ENCODE data around the gene RAB33B. TPM values are rescaled to one million over a fixed set of nuclear protein-coding genes. Genes with fewer than 3 reads are reported as not detected.
A peak's percentile ranks its signal among the peaks of the same experiment; 100 is the strongest.
"Not testable (repeated sequence)": the region's sequence is repeated elsewhere in the genome, so short reads cannot be mapped to it uniquely, and the experiment has no call there.

The RAB33B gene
- 10 to 100 TPM in 5 of 6 donors, 1 to 10 TPM in 1; 7.8 to 15.3 (median 12.8) TPM for polyA plus RNA-seq (ENCODE audit: low read depth in 6 of 6)

DNA sequence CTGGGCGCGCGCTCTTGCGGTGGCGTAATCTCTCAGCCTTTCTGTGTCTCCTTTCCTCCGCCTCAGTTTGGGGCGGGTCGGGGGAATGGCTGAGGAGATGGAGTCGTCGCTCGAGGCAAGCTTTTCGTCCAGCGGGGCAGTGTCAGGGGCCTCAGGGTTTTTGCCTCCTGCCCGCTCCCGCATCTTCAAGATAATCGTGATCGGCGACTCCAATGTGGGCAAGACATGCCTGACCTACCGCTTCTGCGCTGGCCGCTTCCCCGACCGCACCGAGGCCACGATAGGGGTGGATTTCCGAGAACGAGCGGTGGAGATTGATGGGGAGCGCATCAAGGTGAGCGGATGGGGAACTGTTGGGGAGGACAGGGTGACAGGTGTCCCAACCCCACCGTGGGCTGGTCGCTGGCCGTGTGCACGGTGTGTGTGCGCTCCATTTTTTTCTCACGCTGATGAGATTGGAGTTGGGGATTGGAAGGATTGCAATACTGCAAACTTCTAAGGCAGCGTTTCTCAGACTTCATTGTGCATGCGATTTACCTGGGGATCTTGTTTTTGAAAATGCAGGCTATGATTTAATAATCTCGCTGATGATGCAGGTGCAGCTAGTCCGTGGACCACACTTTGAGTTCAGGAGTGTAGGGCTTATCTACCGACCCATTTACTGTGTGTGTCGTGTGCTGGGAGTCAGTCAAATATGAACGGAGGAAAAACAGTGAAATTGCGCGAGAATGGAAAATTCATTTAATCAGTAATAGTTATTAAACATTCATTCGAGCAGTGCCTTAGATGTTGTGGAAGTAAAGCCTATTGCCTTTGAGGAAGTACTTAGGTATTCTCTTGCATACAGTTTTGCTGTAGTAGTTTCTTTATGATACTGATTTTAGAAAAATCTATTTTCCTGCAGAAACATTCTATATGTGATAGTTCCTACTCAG lies at the start of gene RAB33B:
Gene RAB33B (plus strand): TSS at position 11 of the 935 bp plus-strand sequence. CDS start 75 bp downstream, at position 86.
- H3K4me1 Mint-ChIP-seq, result peaks cover 46 to 65% (median 63%) of the 10 kb centered on the region in 3 donors
- no peaks in the 10 kb centered on the region for H3K9me3 Mint-ChIP-seq
- H3K27me3 Mint-ChIP-seq, result no peaks in the 10 kb centered on the region
- peak within 1 kb of the TSS; percentile 85 to 100 (median 96) for H3K4me3 Mint-ChIP-seq
- H3K36me3 Mint-ChIP-seq, result peaks cover 0 to 11% of the 10 kb centered on the region in 2 donors
- ATAC-seq (ENCODE audit: low read depth in 2 of 2) (no peak), DNase-seq (peak; percentile 12)
- peak within 1 kb of the TSS; percentile 97 to 100 (median 99) for H3K27ac Mint-ChIP-seq

DNA sequence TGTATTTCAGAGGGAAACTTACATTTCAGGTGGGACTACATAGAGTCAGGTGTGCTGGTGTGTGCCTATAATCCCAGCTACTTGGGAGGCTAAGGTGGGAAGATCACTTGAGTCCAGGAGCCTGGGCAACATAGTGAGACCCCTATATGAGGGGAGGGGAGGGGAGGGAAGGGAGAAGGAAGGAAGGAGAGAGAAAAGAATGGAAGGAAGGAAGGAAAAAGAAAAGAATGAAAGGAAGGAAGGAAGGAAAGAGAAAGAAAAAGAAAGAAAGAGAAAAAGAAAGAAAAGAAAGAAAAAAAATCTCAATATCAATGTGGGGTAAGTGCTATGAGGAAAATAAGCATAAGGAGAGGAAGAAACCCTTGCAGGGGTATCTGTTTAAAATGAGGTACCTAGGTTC lies 43.6 kb upstream of the RAB33B start:
- Mint-ChIP-seq H3K27me3 (no peaks in the 10 kb centered on the region), H3K27ac (peak overlapping the region in 3 of 6 donors; percentile 39 to 83 (median 75)), H3K4me3 (no peak overlapping the region), H3K4me1 (peaks cover 6 to 7% (median 6%) of the 10 kb centered on the region in 3 donors), H3K36me3 (peaks cover 16 to 28% of the 10 kb centered on the region in 2 donors), H3K9me3 (peaks cover 2 to 22% (median 9%) of the 10 kb centered on the region in 7 donors)
- no peak for ATAC-seq (ENCODE audit: low read depth in 2 of 2)
- no peak for DNase-seq

DNA sequence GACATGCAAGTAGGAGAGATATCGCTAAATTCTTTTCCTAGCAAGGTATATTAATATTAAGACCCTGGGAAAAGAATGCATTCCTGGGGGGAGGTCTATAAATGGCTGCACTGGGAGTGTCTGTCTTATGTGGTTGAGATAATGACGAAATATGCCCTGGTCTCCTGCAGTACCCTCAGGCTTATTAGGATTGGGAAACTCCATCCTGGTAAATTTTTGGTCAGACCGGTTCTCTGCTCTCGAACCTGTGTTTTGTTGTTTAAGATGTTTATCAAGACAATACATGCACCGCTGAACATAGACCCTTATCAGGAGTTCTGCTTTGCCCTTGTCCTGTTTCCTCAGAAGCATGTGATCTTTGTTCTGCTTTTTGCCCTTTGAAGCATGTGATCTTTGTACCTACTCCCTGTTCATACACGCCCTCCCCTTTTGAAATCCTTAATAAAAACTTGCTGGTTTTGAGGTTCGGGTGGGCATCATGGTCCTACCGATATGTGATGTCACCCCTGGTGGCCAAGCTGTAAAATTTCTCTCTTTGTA lies 39.2 kb upstream of the RAB33B start:
- peak overlapping the region in 1 of 8 donors; percentile 77 for H3K4me3 Mint-ChIP-seq
- not testable (repeated sequence) for ATAC-seq (ENCODE audit: low read depth in 2 of 2); H3K27me3 Mint-ChIP-seq

DNA sequence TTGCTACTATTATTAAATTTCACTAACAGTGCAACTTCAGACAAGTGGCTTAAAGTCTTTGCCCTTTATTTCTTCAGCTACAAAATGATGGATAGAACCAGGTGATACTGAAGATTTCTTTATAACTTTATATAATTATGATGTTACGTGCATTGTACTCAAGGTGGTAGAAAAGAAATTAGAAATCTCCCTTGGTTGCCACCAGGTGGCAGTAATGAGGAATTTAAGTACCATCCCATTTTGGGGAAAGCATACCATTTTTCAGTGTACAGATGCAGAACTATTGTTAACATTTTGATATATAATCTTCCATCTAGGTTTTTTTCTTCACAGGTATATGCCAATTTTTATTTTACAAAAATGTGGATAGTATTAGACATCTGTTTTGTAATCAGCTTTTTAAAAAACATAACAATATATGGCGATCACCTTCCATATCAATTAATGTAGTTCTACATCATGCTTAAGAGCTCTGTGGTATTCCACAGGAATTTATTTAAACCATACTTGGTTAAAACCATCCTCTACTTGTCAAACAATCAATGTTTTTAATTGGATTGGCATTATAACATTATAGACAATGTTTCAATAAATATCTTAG lies 37.7 kb upstream of the RAB33B start:
- peaks cover 14 to 34% (median 33%) of the 10 kb centered on the region in 3 donors for H3K4me1 Mint-ChIP-seq
- no peaks in the 10 kb centered on the region for H3K27me3 Mint-ChIP-seq
- peaks cover 17 to 26% of the 10 kb centered on the region in 2 donors for H3K36me3 Mint-ChIP-seq
- H3K4me3 Mint-ChIP-seq, result no peak overlapping the region
- no peak overlapping the region for H3K27ac Mint-ChIP-seq
- DNase-seq (peak; percentile 35), ATAC-seq (ENCODE audit: low read depth in 2 of 2) (no peak)
- H3K9me3 Mint-ChIP-seq, result peaks cover 2 to 36% (median 11%) of the 10 kb centered on the region in 7 donors

More for the DNA sequence above, 39.2 kb upstream of the RAB33B start:
- H3K27ac Mint-ChIP-seq, result peak overlapping the region in 2 of 6 donors; percentile 27 to 50
- peaks cover 2 to 22% (median 9%) of the 10 kb centered on the region in 7 donors for H3K9me3 Mint-ChIP-seq
- peaks cover 14 to 24% (median 24%) of the 10 kb centered on the region in 3 donors for H3K4me1 Mint-ChIP-seq
- not testable (repeated sequence) for DNase-seq
- H3K36me3 Mint-ChIP-seq, result peaks cover 9 to 17% of the 10 kb centered on the region in 2 donors

DNA sequence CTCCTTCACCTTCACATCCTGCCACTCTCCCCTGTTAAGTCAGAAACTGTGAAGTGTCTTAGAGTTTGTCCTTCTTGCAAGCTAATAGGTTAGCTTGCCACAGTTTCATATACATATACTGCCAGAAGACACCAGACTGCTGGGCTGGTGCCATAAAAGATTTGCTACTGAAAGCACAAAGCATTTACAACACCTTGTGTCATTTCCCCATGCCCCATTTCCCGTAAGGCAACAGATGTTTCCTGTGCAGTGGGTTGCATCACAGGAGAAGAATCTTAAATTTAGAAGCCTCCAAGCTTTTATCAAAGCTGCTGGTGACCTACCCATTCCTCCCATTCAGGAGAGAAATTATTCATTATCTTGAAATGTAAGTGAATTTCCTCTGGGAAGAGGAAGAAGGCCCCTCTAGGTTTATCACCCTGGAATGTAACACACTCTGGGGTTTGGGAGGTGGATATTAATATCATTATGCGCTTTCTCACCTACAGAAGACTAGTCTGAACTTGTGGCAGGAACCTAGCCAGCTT lies 34.5 kb upstream of the RAB33B start:
- H3K36me3 Mint-ChIP-seq, result peaks cover 9 to 24% of the 10 kb centered on the region in 2 donors
- peaks cover 14 to 34% (median 33%) of the 10 kb centered on the region in 3 donors for H3K4me1 Mint-ChIP-seq
- peak; percentile 59 for DNase-seq
- H3K4me3 Mint-ChIP-seq, result peak overlapping the region in 6 of 8 donors; percentile 10 to 66 (median 52)
- peak overlapping the region; percentile 22 to 90 (median 84) for H3K27ac Mint-ChIP-seq
- H3K9me3 Mint-ChIP-seq, result peaks cover 4 to 42% (median 29%) of the 10 kb centered on the region in 7 donors
- no peaks in the 10 kb centered on the region for H3K27me3 Mint-ChIP-seq
- peak; percentile 94 to 96 for ATAC-seq (ENCODE audit: low read depth in 2 of 2)

DNA sequence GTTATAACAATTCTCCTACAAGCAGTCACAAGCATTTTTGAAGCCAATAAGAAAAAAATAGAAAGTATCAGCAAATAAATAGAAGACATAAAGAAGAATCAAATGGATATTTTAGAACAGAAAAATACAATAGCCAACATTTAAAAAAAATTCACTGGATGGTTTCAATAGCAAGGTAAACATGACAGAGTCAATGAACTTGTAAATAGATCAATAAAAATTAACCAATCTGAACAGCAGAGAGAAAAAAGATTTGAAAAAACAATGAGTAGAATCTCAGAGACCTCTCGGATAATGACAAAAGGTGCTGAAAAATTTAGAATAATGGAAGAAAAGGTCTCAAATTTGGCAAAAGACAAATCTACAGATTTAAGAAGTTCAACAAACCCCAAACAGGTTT lies 33.3 kb upstream of the RAB33B start:
- peaks cover 10 to 28% (median 27%) of the 10 kb centered on the region in 3 donors for H3K4me1 Mint-ChIP-seq
- DNase-seq (no peak), ATAC-seq (ENCODE audit: low read depth in 2 of 2) (no peak)
- H3K36me3 Mint-ChIP-seq, result peaks cover 9 to 19% of the 10 kb centered on the region in 2 donors
- no peak overlapping the region for H3K4me3 Mint-ChIP-seq
- no peaks in the 10 kb centered on the region for H3K27me3 Mint-ChIP-seq
- peak overlapping the region in 5 of 6 donors; percentile 2 to 92 (median 43) for H3K27ac Mint-ChIP-seq
- peaks cover 0 to 34% (median 24%) of the 10 kb centered on the region in 7 donors for H3K9me3 Mint-ChIP-seq

DNA sequence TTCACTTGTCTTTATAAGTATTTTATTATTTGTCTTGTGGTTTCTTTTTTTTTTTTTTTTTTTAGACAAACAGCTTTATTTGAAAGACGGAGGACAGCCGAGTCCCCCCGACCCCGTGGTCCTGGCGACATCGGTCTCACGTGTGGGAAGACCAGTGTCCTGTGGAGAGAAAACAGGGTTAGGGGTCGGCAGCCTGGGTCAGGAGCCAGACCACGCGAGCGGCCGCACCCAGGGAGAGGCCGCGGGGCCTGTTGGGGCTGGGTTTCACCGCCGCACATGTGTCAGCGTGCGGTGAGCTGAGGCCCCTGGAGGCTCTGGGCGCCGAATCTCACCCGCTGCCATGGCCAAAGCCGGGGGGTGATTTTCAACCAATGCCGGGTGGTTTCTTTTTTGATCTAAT lies 17.8 kb upstream of the RAB33B start:
- peaks cover 9 to 42% (median 34%) of the 10 kb centered on the region in 7 donors for H3K9me3 Mint-ChIP-seq
- H3K36me3 Mint-ChIP-seq, result peaks cover 33 to 38% of the 10 kb centered on the region in 2 donors
- peaks cover 9 to 23% (median 13%) of the 10 kb centered on the region in 3 donors for H3K4me1 Mint-ChIP-seq
- no peak for ATAC-seq (ENCODE audit: low read depth in 2 of 2)
- H3K27ac Mint-ChIP-seq, result peak overlapping the region in 1 of 6 donors; percentile 71
- no peak for DNase-seq
- H3K4me3 Mint-ChIP-seq, result no peak overlapping the region
- H3K27me3 Mint-ChIP-seq, result no peaks in the 10 kb centered on the region

DNA sequence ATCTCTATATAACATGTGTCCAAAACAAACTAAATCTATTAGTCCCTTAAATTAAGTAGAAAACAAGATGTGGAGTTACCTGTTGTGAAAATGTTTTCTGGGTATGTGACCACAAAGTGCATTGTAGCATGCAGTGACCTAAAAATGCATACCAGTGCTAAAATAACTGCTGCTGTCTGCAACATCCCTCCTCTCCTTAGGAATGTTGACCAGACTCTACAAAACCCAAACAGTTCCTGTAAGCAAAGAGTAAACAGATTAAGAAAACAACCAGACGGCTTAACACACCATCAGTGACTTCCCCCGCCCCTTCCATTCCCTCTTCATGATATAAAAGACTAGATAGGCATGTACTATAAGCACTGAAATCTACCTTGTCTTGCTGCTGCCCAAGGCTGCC lies 15.8 kb upstream of the RAB33B start:
- H3K4me3 Mint-ChIP-seq, result peak overlapping the region in 1 of 8 donors; percentile 36
- peak overlapping the region in 1 of 6 donors; percentile 54 for H3K27ac Mint-ChIP-seq
- no peaks in the 10 kb centered on the region for H3K27me3 Mint-ChIP-seq
- peaks cover 9 to 23% (median 13%) of the 10 kb centered on the region in 3 donors for H3K4me1 Mint-ChIP-seq
- ATAC-seq (ENCODE audit: low read depth in 2 of 2) (no peak), DNase-seq (no peak)
- H3K36me3 Mint-ChIP-seq, result peaks cover 31 to 39% of the 10 kb centered on the region in 2 donors
- peaks cover 9 to 41% (median 35%) of the 10 kb centered on the region in 7 donors for H3K9me3 Mint-ChIP-seq

DNA sequence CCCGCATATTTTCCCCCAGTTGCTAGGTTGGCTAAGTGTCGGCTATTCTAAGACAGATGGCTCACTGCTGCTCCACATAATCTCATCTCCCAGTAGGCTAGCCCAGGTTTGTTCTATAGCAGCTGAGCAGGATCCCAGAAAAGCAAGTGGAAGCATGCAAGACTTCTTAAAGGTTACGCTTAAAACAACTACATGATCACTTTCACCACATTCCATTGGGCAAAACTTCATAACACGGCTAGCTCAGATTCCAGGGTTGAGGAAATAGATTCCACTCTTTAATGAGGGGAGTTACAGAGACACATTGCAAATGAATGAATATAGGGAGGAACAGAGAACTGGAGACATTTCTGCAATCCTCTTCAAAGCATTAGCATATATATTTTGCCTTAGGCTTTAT lies 12.9 kb upstream of the RAB33B start:
- Mint-ChIP-seq H3K4me3 (no peak overlapping the region), H3K36me3 (peaks cover 25 to 39% of the 10 kb centered on the region in 2 donors)

DNA sequence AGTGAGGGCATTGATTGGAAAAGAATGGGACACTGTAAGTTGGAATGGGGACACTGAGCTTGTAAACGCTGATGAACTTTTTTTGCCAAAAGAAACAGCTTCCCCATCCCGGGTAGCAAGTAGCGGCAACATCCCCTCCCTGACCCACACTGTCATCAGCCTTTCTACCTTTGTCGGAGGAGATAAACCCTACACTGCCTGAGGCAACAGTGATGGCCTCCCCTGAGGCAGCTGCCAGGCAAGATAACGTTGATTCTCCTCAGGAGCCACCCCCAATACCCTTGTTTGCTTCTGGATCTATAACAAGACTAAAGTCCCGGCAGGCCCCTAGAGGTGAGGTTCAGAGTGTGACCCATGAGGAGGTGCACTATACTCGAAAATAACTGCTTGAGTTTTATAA lies 10.3 kb upstream of the RAB33B start:
- H3K27me3 Mint-ChIP-seq, result no peaks in the 10 kb centered on the region
- H3K4me1 Mint-ChIP-seq, result peaks cover 0 to 6% (median 4%) of the 10 kb centered on the region in 3 donors
- H3K9me3 Mint-ChIP-seq, result peaks cover 6 to 24% (median 18%) of the 10 kb centered on the region in 7 donors
- DNase-seq, result no peak
- H3K27ac Mint-ChIP-seq, result peak overlapping the region in 1 of 6 donors; percentile 32
- no peak overlapping the region for H3K4me3 Mint-ChIP-seq
- ATAC-seq (ENCODE audit: low read depth in 2 of 2), result no peak
- peaks cover 10 to 21% of the 10 kb centered on the region in 2 donors for H3K36me3 Mint-ChIP-seq

More for the DNA sequence above, 12.9 kb upstream of the RAB33B start:
- ATAC-seq (ENCODE audit: low read depth in 2 of 2) (no peak), DNase-seq (no peak)
- Mint-ChIP-seq H3K27ac (no peak overlapping the region), H3K9me3 (peaks cover 9 to 41% (median 35%) of the 10 kb centered on the region in 7 donors), H3K27me3 (no peaks in the 10 kb centered on the region), H3K4me1 (peaks cover 4 to 14% (median 7%) of the 10 kb centered on the region in 3 donors)

DNA sequence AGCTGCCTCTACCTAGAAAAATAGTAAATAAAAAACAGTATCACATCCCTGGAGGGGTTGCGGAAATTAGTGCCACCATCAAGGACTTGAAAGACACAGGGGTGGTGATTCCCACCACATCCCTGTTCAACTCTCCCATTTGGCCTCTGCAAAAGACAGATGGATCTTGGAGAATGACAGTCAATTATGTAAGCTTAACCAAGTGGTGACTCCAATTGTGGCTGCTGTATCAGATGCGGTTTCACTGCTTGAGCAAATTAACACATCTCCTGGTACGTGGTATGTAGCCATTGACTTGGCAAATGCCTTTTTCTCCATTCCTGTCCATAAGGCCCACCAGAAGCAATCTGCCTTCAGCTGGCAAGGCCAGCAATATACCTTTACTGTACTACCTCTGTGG lies 9.0 kb upstream of the RAB33B start:
- not testable (repeated sequence) for DNase-seq; H3K27me3 Mint-ChIP-seq; H3K4me3 Mint-ChIP-seq; H3K27ac Mint-ChIP-seq; H3K4me1 Mint-ChIP-seq; ATAC-seq (ENCODE audit: low read depth in 2 of 2)
- peaks cover 4 to 14% of the 10 kb centered on the region in 2 donors for H3K36me3 Mint-ChIP-seq
- peaks cover 0 to 12% (median 7%) of the 10 kb centered on the region in 7 donors for H3K9me3 Mint-ChIP-seq

DNA sequence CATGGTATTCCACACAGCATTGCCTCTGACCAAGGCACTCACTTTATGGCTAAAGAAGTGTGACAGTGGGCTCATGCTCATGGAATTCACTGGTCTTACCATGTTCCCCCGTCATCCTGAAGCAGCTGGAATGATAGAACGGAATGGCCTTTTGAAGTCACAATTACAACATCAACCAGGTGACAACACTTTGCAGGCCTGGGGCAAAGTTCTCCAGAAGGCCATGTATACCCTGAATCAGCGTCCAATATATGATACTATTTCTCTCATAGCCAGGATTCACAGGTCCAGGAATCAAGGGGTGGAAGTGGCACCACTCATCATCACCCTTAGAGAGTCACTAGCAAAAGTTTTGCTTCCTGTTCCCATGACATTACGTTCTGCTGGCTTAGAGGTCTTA lies 6.8 kb upstream of the RAB33B start:
- H3K9me3 Mint-ChIP-seq, result not testable (repeated sequence)

DNA sequence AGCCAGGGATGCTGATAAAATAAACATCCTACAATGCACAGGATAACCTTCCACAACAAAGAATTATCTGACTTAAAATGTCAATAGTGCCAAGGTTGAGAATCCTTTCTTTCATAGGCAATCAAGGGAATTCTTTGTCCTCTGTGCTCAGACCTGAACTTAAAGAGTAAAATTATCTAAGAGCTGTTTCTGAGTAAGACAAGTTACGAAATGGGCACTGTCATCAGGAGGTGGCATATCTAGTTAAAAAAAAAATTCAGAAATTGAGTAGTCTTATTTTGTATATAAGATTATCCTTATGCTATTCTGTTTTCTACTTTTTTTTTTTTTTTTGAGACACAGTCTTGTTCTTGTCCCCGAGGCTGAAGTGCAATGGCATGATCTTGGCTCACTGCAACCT lies 3.3 kb upstream of the RAB33B start:
- Mint-ChIP-seq H3K4me1 (peaks cover 22 to 34% (median 28%) of the 10 kb centered on the region in 3 donors), H3K9me3 (no peaks in the 10 kb centered on the region), H3K27ac (no peak overlapping the region), H3K4me3 (no peak overlapping the region), H3K27me3 (no peaks in the 10 kb centered on the region), H3K36me3 (no peaks in the 10 kb centered on the region)
- ATAC-seq (ENCODE audit: low read depth in 2 of 2) (no peak), DNase-seq (no peak)

More for the DNA sequence above, 6.8 kb upstream of the RAB33B start:
- DNase-seq; H3K4me3 Mint-ChIP-seq; ATAC-seq (ENCODE audit: low read depth in 2 of 2); H3K27me3 Mint-ChIP-seq; H3K4me1 Mint-ChIP-seq; H3K36me3 Mint-ChIP-seq: not testable (repeated sequence)
- H3K27ac Mint-ChIP-seq, result peak overlapping the region in 1 of 6 donors; percentile 53
